GM23338 (cell line): ENCODE measurements around the gene NOXA1. TPM values are rescaled to one million over a fixed set of nuclear protein-coding genes. Genes with fewer than 3 reads are reported as not detected.

Source experiments
- ATAC-seq: fragments of 200-7000 bp; cut with Tn5 transposase; 3 replicates; pipeline ENCODE4 v1.9.1; 2020
- DNase-seq: peaks from one replicate; pipeline ENCODE4 v3.0.0-alpha.2; 2015; ENCODE audit warnings: low spot score
- H2AFZ ChIP-seq: fragments of 200-600 bp; sonication (generic); 2 replicates; pipeline ENCODE4 v1.8.0; 2016; ENCODE audit warnings: antibody characterized with exemption, mild to moderate bottlenecking, moderate library complexity
- H3F3A ChIP-seq: fragments of 200-600 bp; sonication (generic); replicated peaks from 2 replicates; pipeline ENCODE4 v1.8.0; 2017; ENCODE audit warnings: antibody characterized with exemption, mixed run types, low read depth
- H3K27ac ChIP-seq: fragments of 200-600 bp; sonication (generic); 2 replicates; pipeline ENCODE4 v1.6.1; 2016; ENCODE audit warnings: low read depth
- H3K27me3 ChIP-seq: fragments of 200-600 bp; sonication (generic); 2 replicates; pipeline ENCODE4 v1.8.0; 2016; ENCODE audit warnings: mild to moderate bottlenecking, mixed run types, moderate library complexity; ENCODE audit not compliant: insufficient read depth
- H3K36me3 ChIP-seq: fragments of 200-600 bp; sonication (generic); 2 replicates; pipeline ENCODE4 v1.8.0; 2016; ENCODE audit warnings: mild to moderate bottlenecking; ENCODE audit not compliant: insufficient read depth
- H3K4me1 ChIP-seq: fragments of 200-600 bp; sonication (generic); 2 replicates; pipeline ENCODE4 v1.8.0; 2016; ENCODE audit warnings: mild to moderate bottlenecking, moderate library complexity; ENCODE audit not compliant: insufficient read depth
- H3K4me2 ChIP-seq: fragments of 200-600 bp; sonication (generic); 2 replicates; pipeline ENCODE4 v1.7.1; 2017; ENCODE audit warnings: mixed run types
- H3K4me3 ChIP-seq: fragments of 200-600 bp; sonication (generic); 2 replicates; pipeline ENCODE4 v1.6.1; 2016; ENCODE audit warnings: mixed run types
- H3K79me2 ChIP-seq: fragments of 200-600 bp; sonication (generic); replicated peaks from 2 replicates; pipeline ENCODE4 v1.8.0; 2017; ENCODE audit warnings: mild to moderate bottlenecking; ENCODE audit not compliant: insufficient read depth
- H3K9me2 ChIP-seq: fragments of 200-600 bp; sonication (generic); 2 replicates; pipeline ENCODE4 v1.8.0; 2017; ENCODE audit not compliant: insufficient read depth
- H4K20me1 ChIP-seq: fragments of 200-600 bp; sonication (generic); replicated peaks from 2 replicates; pipeline ENCODE4 v1.8.0; 2017; ENCODE audit warnings: mild to moderate bottlenecking; ENCODE audit not compliant: insufficient read depth
- H3K27ac Mint-ChIP-seq: 2 replicates; pipeline ENCODE4 v1.8.0; 2020; ENCODE audit warnings: inconsistent platforms, mild to moderate bottlenecking, moderate library complexity, mixed read lengths
- H3K27me3 Mint-ChIP-seq: 3 replicates; pipeline ENCODE4 v1.8.0; 2022; ENCODE audit warnings: low read depth, mild to moderate bottlenecking, moderate library complexity, mixed read lengths, inconsistent platforms; ENCODE audit not compliant: insufficient read depth, poor library complexity
- H3K36me3 Mint-ChIP-seq: 3 replicates; pipeline ENCODE4 v1.8.0; 2021; ENCODE audit warnings: low read depth, mild to moderate bottlenecking, inconsistent platforms, moderate library complexity, mixed read lengths
- H3K4me1 Mint-ChIP-seq: 3 replicates; pipeline ENCODE4 v1.8.0; 2020; ENCODE audit warnings: mild to moderate bottlenecking, inconsistent platforms, mixed read lengths
- H3K4me3 Mint-ChIP-seq: 3 replicates; pipeline ENCODE4 v1.8.0; 2021; ENCODE audit warnings: moderate library complexity, mild to moderate bottlenecking, inconsistent platforms, mixed read lengths
- H3K9me3 Mint-ChIP-seq: 3 replicates; pipeline ENCODE4 v1.8.0; 2020; ENCODE audit warnings: moderate library complexity, mild to moderate bottlenecking, inconsistent platforms, mixed read lengths
- NANOG ChIP-seq: IDR thresholded peaks from 2 replicates; pipeline ENCODE4 v1.6.1; 2016; ENCODE audit warnings: antibody characterized with exemption, borderline replicate concordance
- POLR2AphosphoS5 ChIP-seq: IDR thresholded peaks from 2 replicates; pipeline ENCODE4 v1.6.1; 2016; ENCODE audit warnings: antibody characterized with exemption, low read depth
- ZNF114 ChIP-seq: fragments of 250-450 bp; sonication (Bioruptor Pico); IDR thresholded peaks from 2 replicates; pipeline ENCODE4 v1.5.0; 2020; ENCODE audit warnings: mild to moderate bottlenecking, moderate library complexity
- ZNF462 ChIP-seq: fragments of 250-450 bp; sonication (Bioruptor Pico); IDR thresholded peaks from 2 replicates; pipeline ENCODE4 v1.5.0; 2020; ENCODE audit warnings: mild to moderate bottlenecking, moderate library complexity
- polyA plus RNA-seq: library from polyadenylated mRNA; unstranded; fragments of >200 nt; fragmentation: Nextera tagmentation; extraction: Ambion mirVana; gene quantifications from 2 replicates; pipeline ENCODE4 v1.2.1, GENCODE V29; 2016
- total RNA-seq: library from RNA; depleted of rRNA; stranded (reverse); fragments of >200 nt; shearing (Covaris generic); gene quantifications from 2 replicates; pipeline ENCODE4 v1.2.3, GENCODE V29; 2014

Gene NOXA1
- total and polyA plus RNA-seq, 2 experiments from 2014 or later, result 0.59 to 0.68 TPM

- Histone ChIP-seq H3K27me3 (no peaks in the 10 kb centered on the region), H3K4me2 (no peak overlapping the region), H2AFZ (no peak overlapping the region), H3K36me3 (peaks cover 6% of the 10 kb centered on the region; the same call in 1 of the 2 replicates), H3F3A (0 out of 2 replicates have a peak, but pooled peaks cover 4% of the 10 kb centered on the region), H3K79me2 (no peaks in the 10 kb centered on the region), H3K27ac (no peak overlapping the region), H3K4me3 (no peak overlapping the region), H3K9me2 (no peaks in the 10 kb centered on the region), H4K20me1 (no peaks in the 10 kb centered on the region), H3K4me1 (no peaks in the 10 kb centered on the region)
- Mint-ChIP-seq H3K27me3 (peaks cover 4% of the 10 kb centered on the region), H3K4me3 (no peak overlapping the region), H3K36me3 (peaks cover 3% of the 10 kb centered on the region; the same call in 1 of the 3 replicates), H3K27ac (no peak overlapping the region), H3K9me3 (no peaks in the 10 kb centered on the region; the same call in 2 of the 3 replicates), H3K4me1 (peaks cover 3% of the 10 kb centered on the region)
- DNase-seq (no peak), ATAC-seq (no peak)
- 0 out of 2 replicates have a peak, but pooled peaks have one; percentile 15 for TF ChIP-seq POLR2AphosphoS5
- TF ChIP-seq ZNF462 (CRISPR knock-in tag), result no peak
Observed at GRCh38 chr9:137447722-137448601, 24.8 kb downstream of the NOXA1 start.

DNA sequence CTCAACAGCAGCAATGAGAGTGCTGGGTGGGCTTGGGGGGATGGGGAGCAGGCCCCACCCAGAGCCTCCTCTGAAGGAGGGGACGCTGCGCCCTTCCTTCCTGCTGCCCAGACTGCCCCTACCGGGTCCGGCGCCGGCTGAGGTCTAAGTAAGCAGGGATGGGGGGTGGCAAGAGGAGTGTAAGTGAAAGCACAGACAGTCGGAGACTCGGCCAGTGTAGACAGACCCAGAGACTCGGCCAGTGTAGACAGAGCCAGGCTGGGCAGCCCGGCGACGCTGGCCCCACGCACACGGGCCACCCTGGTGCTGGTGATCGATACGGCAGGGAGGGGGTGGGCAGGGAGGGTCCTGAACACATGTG, 25.4 kb downstream of the NOXA1 start:
- H3K79me2 ChIP-seq, result no peaks in the 10 kb centered on the region
- H3F3A ChIP-seq, result 0 out of 2 replicates have a peak, but pooled peaks cover 4% of the 10 kb centered on the region
- Mint-ChIP-seq H3K36me3 (peaks cover 3% of the 10 kb centered on the region; the same call in 1 of the 3 replicates), H3K27me3 (peaks cover 4% of the 10 kb centered on the region), H3K4me3 (no peak overlapping the region), H3K9me3 (no peaks in the 10 kb centered on the region; the same call in 2 of the 3 replicates), H3K27ac (no peak overlapping the region), H3K4me1 (peaks cover 3% of the 10 kb centered on the region)
- peaks cover 6% of the 10 kb centered on the region; the same call in 1 of the 2 replicates for H3K36me3 ChIP-seq
- no peak overlapping the region for H3K4me2 ChIP-seq
- H3K4me3 ChIP-seq, result no peak overlapping the region
- no peak overlapping the region for H2AFZ ChIP-seq
- ATAC-seq (no peak), DNase-seq (no peak)
- H3K27ac ChIP-seq, result no peak overlapping the region
- H3K4me1 ChIP-seq, result no peaks in the 10 kb centered on the region
- no peaks in the 10 kb centered on the region for H4K20me1 ChIP-seq
- no peaks in the 10 kb centered on the region for H3K9me2 ChIP-seq
- H3K27me3 ChIP-seq, result no peaks in the 10 kb centered on the region
- TF ChIP-seq NANOG (no peak), POLR2AphosphoS5 (no peak), ZNF462 (CRISPR knock-in tag) (no peak), ZNF114 (CRISPR knock-in tag) (no peak)
